Stimulated activated CD4-positive, alpha-beta T cell treated with anti-CD3 and anti-CD28 coated beads, Interleukin-4, amount 100 ng/mL, for 1 hour (primary cell): ENCODE data around the gene MINDY4.

Experiments used
- DNase-seq: peaks from one replicate; pipeline ENCODE4 v3.0.0-alpha.2; 2020

The MINDY4 gene

GRCh38 chr7:30934732-30935568 lies 163.7 kb downstream of the MINDY4 start:
- no peak for DNase-seq

DNA sequence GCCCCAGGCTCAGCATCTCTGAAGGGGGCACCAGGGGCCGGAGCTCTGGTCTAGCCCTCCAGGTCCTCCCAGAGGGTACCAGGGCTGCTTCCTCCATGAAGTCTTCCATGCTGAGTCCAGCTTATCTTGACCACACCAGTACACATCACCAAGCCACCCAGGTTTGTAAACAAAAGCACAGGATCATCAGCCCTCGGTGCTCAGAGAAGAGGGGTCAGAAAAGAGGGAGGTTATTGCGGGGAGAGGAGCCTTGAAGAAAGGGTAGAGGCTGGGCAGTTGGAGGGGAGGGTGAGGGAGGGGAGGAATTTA lies 164.3 kb downstream of the MINDY4 start:
- DNase-seq = no peak

GRCh38 chr7:30936650-30937245 lies 165.5 kb downstream of the MINDY4 start:
- DNase-seq = no peak

DNA sequence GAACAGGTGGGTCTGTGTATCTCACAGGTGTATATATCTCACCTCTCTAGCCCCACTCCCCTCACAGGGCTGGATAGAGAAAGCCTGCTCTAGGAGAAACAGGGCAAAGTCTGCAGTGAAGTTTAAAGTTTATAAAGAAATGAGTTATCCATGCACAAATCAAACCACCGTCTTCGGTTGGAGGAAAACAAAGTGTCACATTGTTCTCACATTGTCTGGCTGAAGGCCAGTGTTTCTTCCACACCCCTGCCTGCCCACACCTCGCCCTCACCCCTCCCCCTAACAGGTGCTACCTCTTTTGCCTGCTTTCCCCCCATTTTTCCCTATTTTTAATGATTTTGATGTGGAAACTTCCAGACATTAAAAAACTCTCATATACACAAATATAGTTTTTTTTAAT lies 166.2 kb downstream of the MINDY4 start:
- no peak for DNase-seq

DNA sequence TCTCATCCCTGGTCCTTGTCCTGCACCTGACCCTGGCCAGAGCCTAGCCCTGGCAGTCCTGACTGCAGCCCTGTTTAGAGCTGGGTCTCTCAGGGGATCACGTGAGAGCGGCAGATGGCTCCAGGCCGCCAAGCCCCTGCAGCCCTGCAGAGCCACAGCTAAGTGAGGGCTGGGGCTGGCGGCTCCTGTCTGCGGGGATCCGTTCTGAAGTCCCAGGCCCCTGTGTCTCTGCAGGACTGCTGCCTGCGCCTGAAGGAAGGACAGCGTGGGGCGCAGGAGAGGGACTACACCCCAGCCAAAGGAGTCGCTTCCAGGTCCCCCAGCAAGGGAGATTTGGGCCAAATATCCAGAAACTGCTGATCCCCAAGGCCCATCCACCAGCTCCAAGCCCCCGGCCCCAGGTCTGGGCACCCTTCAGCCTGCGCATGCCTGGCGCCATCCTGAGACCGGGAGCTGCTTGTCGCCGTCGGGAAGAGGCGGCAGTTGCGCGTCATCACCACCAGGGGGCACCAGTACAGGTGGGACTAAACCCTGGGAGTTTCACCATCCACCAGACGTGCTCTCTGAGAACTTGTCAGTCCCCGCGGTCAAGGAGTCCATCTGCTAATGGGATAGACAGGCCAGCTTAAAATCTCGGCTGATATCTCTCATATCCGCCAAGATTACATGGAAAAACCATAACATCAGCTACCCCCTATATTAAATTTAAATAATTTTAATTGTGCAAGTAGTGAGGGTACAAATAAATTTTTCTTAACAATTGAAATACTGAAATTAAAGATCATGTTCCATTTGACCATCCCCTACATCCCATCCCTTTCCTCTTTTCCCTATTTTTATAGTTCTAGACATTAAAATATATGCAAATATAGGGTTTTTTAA lies 167.5 kb downstream of the MINDY4 start:
- DNase-seq = peak; percentile 65

DNA sequence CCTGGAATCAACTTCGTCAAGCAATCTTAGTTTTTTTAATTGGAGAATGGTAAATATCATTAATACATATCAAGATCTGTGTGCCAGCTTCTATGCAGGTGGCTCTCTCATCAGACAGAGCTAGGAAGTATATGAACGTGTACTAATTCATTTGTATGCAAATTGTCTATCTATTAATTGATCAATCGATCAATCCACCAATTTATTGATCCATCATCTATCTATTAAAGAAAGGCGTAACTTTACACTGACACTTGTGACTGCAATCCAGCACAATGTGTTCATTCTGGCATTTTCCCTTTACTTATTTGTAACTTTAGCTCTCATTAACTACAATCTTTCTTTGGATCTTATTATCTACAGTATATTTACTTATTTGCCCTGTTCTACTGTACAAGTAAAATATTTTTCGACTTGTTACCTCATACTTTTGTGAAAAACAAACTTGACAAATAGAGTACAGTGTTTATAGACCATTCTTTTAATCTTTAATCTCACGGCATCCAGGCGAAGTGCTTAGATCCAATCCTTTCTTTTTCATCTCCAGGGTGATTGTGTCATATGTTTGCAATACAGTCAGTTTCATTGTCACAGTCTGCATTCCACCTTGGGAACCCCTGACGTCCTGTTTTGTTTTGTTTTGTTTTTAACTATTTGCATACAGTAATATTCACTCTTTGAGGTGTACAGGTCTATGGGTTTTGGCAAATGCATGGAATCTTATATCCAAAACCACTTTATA lies 170.5 kb downstream of the MINDY4 start:
- DNase-seq = no peak
